ENCODE data around the gene GRM7.

The GRM7 gene

DNA sequence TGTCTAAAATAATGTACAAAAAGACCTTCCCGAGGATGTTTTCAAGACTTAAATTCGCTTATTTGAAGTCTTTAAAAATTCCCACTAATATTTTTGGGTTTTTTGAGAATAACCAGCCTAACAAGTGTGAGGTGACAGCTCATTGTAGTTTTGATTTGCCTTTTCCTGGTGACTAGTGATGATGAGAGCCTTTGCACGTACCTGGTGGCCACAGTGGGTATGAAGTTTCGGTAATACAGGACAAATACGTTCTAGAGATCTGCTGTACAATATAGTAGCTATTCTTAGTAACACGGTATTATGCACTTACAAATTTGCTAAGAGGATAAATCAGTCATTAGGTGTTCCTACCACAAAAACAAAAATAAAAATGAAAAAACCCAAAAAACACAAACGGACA is 124.9 kb downstream of the GRM7 start:
- DNase-seq: no peak

DNA sequence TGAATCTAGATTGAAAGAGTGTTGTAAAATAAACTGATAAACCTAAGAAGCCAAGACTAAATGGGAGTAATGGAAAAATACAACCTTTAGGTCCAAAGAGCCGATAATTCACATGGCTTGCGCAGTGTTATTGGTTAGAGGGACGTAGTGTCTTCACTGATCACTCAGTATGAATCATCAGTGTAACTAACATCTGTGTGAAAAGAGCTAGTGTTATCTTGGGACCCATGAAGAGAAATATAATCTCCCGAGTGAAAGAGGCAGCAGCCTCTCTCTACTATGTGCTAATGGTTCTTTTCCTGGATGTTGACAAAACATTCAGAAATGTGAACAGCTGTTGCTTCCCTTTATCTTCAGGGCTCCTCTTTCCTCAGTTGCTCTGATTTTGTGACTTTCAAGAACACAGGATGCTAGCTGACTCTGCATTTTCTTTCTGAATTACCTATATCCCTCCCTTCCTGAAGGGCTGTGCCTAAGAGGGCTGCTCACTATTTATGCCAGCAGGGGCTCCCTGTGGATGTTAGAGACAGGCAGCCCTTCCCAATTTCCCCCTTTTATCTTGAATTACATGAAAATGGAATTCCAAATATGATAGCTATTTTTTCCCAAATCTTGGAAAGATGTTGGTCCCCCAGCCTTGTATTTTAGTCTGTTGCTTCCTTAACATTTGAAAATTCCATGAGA is 128.8 kb downstream of the GRM7 start:
- DNase-seq: no peak

DNA sequence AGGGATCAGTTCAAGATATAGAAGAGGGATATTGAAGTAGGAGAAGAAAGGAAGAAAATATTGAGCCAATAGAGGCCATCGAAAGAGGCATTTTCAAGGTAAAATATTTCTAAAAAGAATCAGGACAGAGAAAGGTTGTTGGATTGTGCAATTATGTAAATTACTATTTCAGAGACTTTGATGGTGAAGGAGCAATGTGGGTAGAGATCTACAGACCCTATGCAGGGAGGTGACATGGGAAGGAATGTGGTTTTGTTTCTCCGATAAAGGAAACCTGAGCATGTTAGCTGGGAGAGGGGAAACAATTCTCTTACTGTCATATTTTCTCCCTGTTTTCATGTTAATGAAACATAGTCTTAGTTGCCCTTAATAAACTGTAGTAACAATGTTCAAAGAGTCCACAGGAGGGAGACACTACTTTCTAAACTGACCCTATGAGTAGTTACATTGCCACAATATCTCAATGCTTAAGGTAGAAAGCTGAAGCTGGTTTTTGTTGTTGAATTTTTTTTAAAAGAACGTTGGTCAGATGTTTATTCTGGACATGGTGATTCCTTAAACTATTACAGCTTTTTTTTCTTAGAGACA is 133.3 kb downstream of the GRM7 start:
- no peak for DNase-seq

DNA sequence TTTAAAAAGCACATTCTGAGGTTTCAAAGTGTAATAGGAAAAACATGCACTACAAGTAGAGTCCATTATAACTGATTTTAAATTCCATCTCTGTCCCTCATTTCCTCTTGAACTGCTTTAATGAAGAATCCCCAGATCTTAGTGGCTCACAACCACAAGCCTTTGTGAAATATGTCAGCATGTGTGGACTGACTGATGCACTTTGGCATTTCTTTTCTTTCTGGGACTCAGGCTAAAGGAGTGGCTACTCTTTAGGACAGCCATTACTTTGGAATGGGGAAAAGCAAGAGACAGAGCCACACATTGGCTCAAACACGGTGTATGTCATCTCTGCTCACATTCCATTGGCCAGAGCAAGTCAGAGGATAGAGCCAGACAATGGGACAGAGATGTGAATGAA is 139.6 kb downstream of the GRM7 start:
- no peak for DNase-seq

DNA sequence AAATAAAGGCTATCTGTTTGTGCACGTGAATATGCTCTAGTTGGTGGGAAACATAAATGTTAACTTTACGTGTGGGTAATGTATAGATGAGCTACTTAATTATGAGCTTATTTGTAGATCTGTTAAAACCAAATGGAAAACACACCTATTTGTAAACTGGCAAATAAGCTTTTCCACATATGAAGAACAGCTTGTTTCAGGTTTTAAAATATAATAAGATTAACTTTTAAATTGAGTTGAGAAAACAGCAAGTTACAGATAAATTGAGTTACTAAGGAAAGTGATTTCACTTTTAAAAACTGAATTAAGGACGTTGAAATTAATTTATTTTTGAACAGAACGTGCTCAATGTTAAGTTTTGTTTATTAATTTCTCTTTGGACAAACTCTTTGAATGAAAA is 140.5 kb downstream of the GRM7 start:
- no peak for DNase-seq

DNA sequence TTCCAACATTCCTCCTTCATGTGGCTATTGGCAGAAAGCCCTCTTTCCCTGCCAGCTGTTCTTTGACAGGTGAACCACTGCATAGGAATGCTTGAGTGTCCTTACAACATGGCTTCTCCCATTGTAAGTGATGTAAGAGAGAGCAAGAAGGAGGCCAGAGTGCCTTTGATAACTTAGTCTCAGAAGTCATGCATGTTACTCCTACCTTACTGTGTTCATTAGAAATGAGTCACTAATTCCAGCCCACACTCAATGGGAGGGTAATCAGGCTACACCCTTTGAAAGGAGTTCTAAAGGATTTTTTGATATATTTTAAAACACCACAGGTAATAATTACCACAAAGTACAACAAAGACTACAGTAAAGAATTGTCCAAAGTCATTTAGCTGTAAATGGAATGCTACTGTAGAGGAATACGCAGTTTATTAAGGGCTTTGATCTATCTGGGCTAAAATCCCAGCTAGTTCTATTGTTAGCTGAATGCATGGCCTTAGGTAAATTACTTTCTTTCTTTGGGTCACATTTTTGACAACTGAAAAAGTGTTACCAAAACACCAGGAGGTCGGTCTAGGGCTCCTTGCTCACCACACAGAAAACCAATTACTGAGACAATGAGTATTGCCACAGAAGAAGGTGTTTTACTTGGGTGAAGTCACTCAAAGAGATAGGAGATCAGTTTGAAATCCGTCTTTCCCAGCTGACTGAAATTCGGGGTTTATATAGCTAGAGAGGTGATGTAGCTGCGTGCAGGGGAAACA is 154.9 kb downstream of the GRM7 start:
- no peak for DNase-seq

DNA sequence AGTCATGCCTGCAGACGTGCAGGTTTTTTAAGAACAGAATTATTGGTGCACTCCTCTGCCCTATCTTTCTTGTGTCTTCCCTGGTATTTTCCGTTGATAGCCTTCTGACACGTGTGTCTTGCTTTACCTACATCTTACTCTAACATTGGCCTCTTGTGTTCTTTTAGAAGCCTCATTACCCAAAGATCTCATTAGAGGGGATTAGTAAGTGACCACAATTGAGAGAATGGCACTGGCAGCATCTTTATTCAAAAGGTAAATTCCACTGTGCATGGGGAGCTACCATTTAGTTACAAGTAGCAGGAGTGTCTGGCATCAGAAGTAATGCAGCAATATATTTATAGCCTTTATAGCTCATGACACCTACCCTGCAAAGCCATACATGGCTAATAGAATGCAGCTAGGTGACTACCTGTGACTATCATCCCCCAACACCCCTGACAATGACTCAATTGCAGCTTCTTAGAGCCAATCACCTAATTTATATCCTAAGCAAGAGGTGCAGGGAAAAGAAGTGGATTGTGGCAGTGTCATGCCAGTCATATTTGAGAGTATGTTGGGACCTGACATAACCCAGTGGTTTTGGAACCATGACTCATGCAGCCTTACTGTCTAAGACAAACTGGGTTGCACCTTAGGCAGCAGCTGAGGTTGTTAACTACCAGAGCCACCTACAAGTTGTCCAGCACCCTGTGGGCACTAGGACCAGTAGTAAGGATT is 164.8 kb downstream of the GRM7 start:
- no peak for DNase-seq

DNA sequence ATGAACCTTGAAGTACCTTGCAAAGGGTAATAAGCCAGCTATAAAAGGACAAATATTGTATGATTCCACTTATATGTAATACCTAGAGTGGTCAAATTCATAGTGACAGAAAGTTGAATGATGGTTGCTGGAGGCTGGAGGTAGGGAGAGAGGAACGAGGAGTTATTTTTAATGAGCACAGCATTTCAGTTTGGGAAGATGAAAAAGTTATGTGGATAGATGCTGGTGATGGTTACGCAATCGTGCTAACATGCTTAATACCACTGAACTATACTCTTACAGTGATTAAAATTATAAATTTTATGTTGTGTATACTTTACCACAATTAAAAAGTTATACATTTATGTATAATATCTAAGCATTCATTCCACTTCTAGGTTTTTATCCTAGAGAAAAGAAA is 168.6 kb downstream of the GRM7 start:
- no peak for DNase-seq

DNA sequence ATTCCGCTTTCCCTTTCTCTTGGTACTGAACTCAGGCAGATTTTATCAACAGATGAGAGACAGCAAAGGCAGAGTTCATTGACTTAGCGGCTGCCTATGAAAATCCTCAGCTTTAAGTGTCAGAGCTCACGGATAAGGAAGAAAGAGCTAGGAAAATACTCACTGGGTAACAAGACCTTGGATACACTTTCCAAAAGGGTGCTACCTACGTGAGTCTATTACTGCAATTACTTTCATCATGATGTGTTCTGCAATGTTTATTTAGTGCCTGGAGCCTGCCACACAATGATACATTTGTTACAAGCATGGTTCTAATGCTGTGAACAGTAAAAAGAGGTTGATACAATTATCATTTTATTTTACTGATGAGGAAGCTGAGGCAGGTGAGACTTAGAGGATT is 177.5 kb downstream of the GRM7 start:
- DNase-seq: no peak

DNA sequence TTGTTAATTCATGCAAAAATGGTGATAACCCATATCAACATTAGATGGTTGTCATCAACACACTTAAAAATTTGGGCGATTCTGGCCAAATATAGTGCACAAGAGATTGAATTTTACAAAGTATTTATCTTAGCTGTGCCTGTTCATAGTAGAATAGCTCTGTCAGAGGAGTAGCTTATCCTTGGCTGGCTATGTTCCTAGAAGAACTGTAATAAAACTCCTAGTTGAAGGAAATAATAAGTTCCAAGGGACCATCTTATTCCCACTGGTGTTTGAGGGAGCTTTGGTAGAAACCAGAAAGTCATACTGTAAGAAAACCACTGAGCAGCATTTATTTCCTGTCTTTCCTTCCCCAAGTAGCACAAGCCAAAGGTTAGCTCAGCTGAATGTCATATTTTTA is 201.8 kb downstream of the GRM7 start:
- no peak for DNase-seq

DNA sequence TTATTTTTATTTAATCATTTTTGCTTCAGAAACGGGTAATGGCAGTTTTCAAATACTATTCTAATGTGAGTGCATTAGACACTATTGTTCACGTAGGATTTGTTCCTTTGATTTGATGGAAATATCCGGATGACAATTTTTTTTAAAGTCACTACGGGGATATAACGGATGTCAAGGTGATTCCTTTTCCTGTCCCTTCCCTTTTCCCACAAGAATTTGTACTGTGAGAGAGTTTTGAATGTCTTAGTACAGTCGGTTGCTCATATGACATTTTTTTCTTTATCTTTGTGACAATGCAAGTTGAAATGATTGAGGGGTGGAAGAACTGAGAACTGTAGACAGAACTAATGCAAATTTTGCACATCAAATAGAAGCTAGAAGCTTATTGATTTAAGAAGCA is 209.5 kb downstream of the GRM7 start:
- no peak for DNase-seq

DNA sequence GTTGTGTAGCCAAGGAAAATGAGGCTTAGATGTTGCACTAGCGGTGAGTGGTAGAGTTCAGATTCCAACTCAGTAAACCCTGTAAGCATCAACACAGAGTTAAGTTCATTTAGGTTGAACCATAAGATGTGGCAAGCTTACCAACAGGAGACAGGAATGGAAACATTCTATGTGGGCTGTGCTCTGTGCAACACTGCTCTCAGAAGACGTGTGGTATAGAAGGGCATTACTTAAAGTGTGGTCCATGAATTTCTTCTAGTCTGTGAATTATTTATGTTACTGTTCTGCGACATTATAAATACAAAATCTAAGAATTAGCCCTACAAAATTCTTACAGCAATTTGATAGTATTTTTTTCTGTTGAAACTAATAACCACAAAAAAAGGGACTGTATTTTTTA is 213.3 kb downstream of the GRM7 start:
- no peak for DNase-seq

DNA sequence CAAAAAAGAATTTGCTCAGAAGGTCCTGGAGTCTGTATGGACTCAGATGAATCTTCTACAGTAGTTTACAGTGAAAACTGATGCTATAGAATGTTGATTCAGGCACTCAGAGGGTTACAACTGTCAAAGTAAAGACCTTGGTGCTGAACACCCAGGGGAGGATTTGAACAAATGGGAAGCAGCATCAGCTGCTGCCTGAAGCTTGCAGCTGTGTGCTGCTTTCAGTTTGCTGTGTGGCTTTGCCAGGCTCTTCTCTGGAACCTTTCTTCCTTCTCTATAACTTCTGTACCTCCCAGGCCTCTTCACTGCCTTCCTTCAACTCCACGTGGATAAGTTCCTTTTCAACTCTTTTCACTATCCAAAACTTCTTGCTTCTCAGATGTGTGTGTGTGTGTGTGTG is 214.2 kb downstream of the GRM7 start:
- DNase-seq: no peak

DNA sequence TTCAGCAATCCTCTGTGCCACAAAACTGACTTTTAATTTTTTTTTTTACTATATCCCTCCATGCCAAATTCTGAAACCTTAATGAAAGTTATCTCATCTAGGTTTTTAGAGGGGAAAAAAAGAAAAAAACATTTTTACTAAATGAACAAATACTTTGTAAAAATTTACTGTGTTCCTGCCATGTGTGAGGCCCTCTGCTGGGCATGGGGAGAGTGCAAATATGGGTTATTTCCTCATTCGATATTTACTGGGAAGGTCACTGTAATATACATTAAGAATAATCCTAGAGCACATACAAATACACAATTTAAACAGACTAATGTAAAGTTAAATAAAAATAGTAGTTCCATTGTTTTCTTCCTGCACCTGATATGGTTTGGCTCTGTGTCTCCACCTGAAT is 215.0 kb downstream of the GRM7 start:
- DNase-seq: no peak

DNA sequence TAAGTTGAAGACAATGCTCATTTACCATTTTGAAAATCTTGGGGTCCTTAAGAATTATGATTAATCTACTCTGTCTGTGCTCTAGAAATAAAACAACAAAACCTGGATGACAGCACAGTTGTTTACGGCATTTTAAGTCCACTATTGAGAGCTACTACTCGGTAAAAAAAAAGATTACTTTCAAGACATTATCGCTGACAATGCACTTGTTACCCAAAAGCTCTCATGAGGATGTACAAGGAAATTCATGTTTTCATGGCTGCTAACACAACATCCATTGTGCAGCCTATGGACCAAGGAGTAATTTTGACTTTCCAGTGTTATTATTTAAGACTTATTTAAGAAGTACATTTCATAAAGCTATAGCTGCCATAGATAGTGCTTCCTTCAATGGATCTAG is 221.3 kb downstream of the GRM7 start:
- DNase-seq: no peak

DNA sequence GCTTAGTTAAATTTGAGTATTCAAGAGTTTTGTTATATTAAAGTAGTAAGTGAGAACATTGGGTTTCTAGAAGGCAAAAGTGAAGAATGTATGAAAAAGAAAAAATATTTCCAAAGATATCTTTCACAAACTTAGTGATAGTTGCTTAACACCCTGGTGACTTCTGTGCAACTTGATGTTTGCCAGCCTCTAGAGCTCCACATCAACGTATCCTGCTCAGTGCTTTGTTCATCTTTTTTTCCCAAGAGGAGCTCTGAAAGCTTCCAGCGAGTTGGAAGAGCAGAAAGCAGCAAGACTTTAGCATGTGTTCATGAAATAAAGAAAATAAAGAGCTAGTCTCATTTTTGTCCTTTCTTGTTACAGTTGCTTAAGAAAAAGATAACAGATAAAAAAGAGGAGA is 225.5 kb downstream of the GRM7 start:
- no peak for DNase-seq

DNA sequence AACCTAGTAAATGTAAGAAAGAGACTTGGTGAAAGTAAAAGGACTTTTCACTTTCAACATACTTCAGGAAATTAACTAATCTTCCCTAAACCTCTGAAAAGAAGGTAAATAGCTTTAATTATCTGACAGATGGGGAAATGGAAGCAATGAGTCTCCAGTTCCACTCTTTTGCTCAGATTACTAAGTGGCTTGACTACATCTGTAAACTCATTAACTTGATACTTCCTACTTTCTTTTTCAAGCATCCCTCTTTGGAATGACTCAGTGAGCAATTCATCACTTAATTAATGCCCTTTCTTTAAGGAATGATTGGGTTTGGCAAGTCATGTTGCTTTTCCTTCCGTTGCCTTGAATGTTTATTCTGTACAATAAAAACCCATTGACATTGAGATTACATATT is 234.2 kb downstream of the GRM7 start:
- no peak for DNase-seq

DNA sequence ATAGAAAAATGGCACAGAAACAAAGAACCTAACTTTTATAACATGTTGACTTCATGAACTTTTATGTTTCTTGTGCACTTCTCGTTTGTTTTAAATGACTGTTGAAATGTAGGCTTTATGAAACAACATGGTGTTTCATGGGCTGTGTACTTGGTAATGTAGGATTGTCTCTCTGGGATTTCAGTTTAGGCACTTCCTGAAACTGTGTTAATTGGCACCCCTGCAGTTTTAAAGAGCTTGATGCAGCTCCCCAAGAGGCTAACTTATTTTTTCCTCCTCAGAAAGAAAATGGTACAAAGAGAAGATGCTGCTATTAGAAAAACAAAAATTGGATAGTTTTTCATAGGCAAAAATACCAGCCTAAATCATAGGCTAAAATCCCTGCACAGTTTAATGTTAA is 239.2 kb downstream of the GRM7 start:
- DNase-seq: no peak

DNA sequence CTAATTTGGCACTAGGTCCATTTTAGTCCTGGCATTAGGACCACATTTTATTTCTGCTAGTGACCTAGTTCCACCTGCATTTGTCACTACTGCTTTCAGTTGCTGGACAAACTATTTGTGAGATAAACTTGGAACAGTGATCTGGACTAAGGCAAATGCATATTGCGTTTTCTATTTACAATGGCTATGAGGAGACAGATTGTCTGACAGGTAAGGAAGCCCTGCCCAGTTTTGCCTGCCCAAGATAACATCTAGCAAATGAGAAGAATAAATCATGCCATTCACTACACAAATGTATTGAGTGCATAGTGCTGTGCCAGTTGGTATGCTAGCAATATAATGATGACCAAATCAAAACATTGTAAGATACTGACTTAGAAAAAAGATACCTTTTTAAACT is 245.7 kb downstream of the GRM7 start:
- DNase-seq: no peak

DNA sequence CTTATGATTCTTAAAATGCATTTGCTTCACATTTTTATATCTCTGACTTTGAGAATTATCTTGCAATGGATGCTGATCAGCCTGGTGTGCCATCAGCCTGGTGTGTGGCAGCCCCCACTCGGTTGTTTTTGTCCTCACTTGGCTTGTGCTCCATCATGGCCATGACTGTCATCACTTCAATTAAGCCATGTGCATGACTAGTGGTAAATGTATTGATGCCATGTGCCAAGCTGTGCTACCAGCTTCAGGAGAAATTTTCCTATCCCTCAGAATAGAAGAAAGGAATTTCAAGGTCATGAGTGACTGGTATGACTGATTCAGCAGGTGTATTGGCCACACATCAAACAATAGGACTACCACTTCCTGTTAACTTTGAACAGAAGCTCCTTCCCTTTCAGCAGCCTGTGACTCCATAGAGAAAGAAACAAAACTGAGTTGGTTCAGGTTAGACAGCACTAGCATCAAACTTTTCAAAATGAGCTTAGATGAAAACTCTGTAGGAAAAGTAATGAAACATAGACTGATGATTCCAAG is 251.7 kb downstream of the GRM7 start:
- DNase-seq: no peak

DNA sequence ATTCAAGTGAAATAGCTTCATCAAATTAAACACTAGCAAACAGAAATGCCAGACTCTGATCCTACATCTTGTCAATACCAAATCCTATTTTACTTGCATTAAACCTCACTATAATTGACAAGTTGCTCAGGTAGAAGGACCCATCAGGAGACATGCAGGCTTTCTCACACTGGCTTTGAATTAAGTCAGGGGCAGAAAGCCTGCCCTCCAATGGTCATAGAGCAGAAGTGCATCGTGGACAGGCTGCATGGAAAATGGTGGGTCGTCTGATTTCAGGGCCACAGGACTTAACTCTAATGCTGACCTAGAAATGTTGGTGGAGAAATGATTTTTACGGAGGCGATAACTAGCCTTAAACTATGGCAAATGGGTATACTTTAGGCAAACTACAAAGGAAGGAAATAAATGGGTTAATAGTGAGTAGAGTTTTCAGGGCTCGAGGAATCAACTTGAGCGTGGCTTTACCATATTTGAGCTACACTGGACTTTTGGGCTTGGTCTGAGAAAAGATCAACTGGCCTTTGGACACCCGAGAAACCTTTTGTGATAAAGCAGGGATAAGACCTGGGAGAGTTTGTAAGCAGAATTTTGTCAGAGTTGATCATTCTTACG is 283.9 kb downstream of the GRM7 start:
- DNase-seq: no peak

DNA sequence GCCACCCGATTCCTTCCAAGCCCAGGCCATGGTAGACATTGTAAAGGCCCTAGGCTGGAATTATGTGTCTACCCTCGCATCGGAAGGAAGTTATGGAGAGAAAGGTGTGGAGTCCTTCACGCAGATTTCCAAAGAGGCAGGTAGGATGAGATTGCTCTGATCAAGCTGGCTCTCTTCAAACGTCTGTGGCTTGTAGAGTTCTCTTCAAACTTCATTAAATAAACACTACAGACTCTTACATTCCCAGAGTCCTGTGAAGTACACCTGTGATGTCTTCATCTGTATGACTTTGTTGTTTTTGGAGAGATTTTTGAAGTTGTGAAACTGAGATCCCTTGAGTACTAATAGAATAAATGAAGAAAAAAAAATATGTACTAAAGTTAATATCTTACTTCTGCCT is 285.6 kb downstream of the GRM7 start:
- DNase-seq: no peak

DNA sequence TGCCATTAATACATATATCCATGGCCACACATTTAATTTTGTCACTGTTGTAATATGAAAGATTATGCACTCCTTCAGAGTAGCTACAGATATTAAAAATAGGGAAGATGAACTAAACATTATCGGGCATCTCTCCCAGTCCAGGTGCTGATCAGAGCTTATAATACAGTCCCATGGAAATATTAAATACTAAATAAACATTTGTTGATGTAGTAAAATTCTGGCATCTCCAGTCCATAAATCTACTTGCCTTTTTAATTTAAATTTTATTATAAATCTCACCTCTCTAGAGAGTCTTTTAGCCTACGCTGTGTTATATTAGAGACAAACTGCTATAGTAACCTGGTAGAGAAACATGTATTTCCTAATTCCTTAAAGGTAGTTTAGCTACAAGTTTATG is 297.6 kb downstream of the GRM7 start:
- no peak for DNase-seq
